SU-DHL-6 (cell line): ENCODE data around the gene ADRA2A.
A peak's percentile ranks its signal among the peaks of the same experiment; 100 is the strongest.

Experiments used
- H2AFZ ChIP-seq: fragments of 200-600 bp; sonication (generic); 2 replicates; pipeline ENCODE4 v1.6.1; 2014; ENCODE audit warnings: low read depth, mild to moderate bottlenecking, moderate library complexity, mixed read lengths, antibody characterized with exemption, low read length; ENCODE audit not compliant: severe bottlenecking
- H3F3A ChIP-seq: fragments of 200-600 bp; shearing (Covaris generic); 2 replicates; pipeline ENCODE4 v1.6.0; 2016; ENCODE audit warnings: antibody characterized with exemption, mild to moderate bottlenecking; ENCODE audit not compliant: insufficient read depth
- H3K27ac ChIP-seq: fragments of 200-600 bp; sonication (generic); 2 replicates; pipeline ENCODE4 v1.5.1; 2016; ENCODE audit warnings: low read depth, mild to moderate bottlenecking, low read length, moderate library complexity, mixed read lengths
- H3K27me3 ChIP-seq: fragments of 200-600 bp; sonication (generic), shearing (Covaris generic); 2 replicates; pipeline ENCODE4 v1.6.0; 2014; ENCODE audit warnings: mild to moderate bottlenecking, low read length
- H3K36me3 ChIP-seq: fragments of 200-600 bp; sonication (generic); 2 replicates; pipeline ENCODE4 v1.6.1; 2014; ENCODE audit warnings: mild to moderate bottlenecking, low read length, mixed read lengths
- H3K4me2 ChIP-seq: fragments of 300-600, 200-600 bp; shearing (Covaris generic), sonication (generic); 2 replicates; pipeline ENCODE4 v1.6.0; 2014; ENCODE audit warnings: low read length, low read depth, mild to moderate bottlenecking; ENCODE audit not compliant: poor library complexity, severe bottlenecking
- H3K4me3 ChIP-seq: fragments of 200-600 bp; sonication (generic); 2 replicates; pipeline ENCODE4 v1.5.1; 2014; ENCODE audit warnings: antibody characterized with exemption, low read length, mild to moderate bottlenecking, mixed read lengths; ENCODE audit not compliant: insufficient read depth, poor library complexity, severe bottlenecking
- H3K79me2 ChIP-seq: fragments of 200-600 bp; sonication (generic); 2 replicates; pipeline ENCODE4 v1.6.1; 2014; ENCODE audit warnings: mild to moderate bottlenecking, low read length, moderate library complexity; ENCODE audit not compliant: insufficient read depth
- H3K9ac ChIP-seq: fragments of 200-600 bp; sonication (generic); 2 replicates; pipeline ENCODE4 v1.7.0; 2014; ENCODE audit warnings: mild to moderate bottlenecking, low read length
- H3K9me2 ChIP-seq: fragments of 200-600 bp; sonication (generic); replicated peaks from 2 replicates; pipeline ENCODE4 v1.6.1; 2014; ENCODE audit warnings: low read length; ENCODE audit not compliant: insufficient read depth
- H3K9me3 ChIP-seq: fragments of 200-600 bp; sonication (generic); 2 replicates; pipeline ENCODE4 v1.6.1; 2014; ENCODE audit warnings: low read length, mixed read lengths; ENCODE audit not compliant: insufficient read depth
- H4K20me1 ChIP-seq: fragments of 200-600 bp; sonication (generic); 2 replicates; pipeline ENCODE4 v1.6.1; 2014; ENCODE audit warnings: low read depth, mild to moderate bottlenecking, antibody characterized with exemption, low read length, moderate library complexity, mixed read lengths
- EZH2phosphoT487 ChIP-seq: fragments of 200-600 bp; sonication (generic), shearing (Covaris generic); conservative IDR thresholded peaks from 2 replicates; pipeline ENCODE4 v1.6.1; 2018; ENCODE audit warnings: mild to moderate bottlenecking, antibody characterized with exemption, low read length, moderate library complexity, mixed read lengths
- TF ChIP-seq, protein P1 (sequence below): fragments of 200-600 bp; sonication (generic); IDR thresholded peaks from one replicate; pipeline ENCODE4 v1.5.1; 2017; ENCODE audit warnings: antibody characterized with exemption, mild to moderate bottlenecking, low read length, moderate library complexity; ENCODE audit not compliant: insufficient read depth, poor library complexity, severe bottlenecking

Gene ADRA2A

DNA sequence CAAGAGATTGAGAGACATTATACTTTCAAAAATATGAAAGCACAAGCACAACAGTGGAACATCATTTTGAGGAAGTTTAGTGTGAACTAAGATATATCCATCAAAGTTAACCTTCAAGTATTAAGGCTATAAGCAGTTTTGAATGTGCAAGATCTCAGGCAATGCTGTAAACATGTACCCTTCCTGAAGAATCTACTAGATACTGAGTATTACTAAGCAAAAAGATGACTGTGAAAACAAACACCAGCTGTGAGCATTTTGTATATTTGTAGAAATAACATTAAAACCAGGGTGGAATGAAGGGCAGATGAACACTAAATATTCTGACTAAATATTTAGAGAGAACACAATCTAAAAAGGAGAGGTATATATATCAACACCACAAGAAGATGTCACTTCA is 41.3 kb upstream of the ADRA2A start:
- Histone ChIP-seq H3K4me2 (no peak overlapping the region), H4K20me1 (no peaks in the 10 kb centered on the region)

DNA sequence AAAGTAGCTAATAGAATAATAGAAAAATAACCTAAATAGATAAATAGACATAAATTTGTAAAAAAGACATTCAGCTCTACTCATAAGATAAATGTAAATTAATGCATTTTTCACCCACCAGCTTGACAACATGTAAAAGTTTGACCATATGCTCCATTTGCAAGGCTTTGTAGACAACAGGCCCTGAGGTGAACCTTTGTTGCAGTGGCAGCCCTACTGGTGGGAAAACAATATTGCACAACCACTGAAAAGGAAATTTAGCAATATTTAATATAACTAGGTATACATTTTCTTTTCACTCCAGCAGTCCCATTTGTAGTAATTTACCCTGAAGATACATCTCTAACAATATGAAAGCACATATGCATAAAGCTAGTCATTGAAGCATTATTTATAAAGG is 39.0 kb upstream of the ADRA2A start:
- TF ChIP-seq, protein P1, sequence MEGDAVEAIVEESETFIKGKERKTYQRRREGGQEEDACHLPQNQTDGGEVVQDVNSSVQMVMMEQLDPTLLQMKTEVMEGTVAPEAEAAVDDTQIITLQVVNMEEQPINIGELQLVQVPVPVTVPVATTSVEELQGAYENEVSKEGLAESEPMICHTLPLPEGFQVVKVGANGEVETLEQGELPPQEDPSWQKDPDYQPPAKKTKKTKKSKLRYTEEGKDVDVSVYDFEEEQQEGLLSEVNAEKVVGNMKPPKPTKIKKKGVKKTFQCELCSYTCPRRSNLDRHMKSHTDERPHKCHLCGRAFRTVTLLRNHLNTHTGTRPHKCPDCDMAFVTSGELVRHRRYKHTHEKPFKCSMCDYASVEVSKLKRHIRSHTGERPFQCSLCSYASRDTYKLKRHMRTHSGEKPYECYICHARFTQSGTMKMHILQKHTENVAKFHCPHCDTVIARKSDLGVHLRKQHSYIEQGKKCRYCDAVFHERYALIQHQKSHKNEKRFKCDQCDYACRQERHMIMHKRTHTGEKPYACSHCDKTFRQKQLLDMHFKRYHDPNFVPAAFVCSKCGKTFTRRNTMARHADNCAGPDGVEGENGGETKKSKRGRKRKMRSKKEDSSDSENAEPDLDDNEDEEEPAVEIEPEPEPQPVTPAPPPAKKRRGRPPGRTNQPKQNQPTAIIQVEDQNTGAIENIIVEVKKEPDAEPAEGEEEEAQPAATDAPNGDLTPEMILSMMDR, result peak; percentile 18
- TF ChIP-seq EZH2phosphoT487, result no peak
- Histone ChIP-seq H3K9ac (no peak overlapping the region), H3K9me3 (peaks cover 8% of the 10 kb centered on the region; the same call in 1 of the 2 replicates), H3K79me2 (no peaks in the 10 kb centered on the region), H3K27me3 (no peaks in the 10 kb centered on the region), H3K4me2 (no peak overlapping the region), H3K9me2 (no peaks in the 10 kb centered on the region), H3K27ac (no peak overlapping the region), H3K36me3 (no peaks in the 10 kb centered on the region), H3K4me3 (no peak overlapping the region), H4K20me1 (no peaks in the 10 kb centered on the region), H2AFZ (no peak overlapping the region), H3F3A (no peaks in the 10 kb centered on the region)

More for the DNA sequence above, 41.3 kb upstream of the ADRA2A start:
- H3F3A ChIP-seq, result no peaks in the 10 kb centered on the region
- H2AFZ ChIP-seq, result no peak overlapping the region
- no peak overlapping the region for H3K27ac ChIP-seq
- peaks cover 12% of the 10 kb centered on the region for H3K36me3 ChIP-seq
- no peak for TF ChIP-seq EZH2phosphoT487
- TF ChIP-seq, protein P1, result no peak
- H3K4me3 ChIP-seq, result no peak overlapping the region
- H3K27me3 ChIP-seq, result no peaks in the 10 kb centered on the region
- peaks cover 6% of the 10 kb centered on the region; the same call in 1 of the 2 replicates for H3K9me3 ChIP-seq
- no peak overlapping the region for H3K9ac ChIP-seq
- H3K79me2 ChIP-seq, result no peaks in the 10 kb centered on the region
- H3K9me2 ChIP-seq, result no peaks in the 10 kb centered on the region

DNA sequence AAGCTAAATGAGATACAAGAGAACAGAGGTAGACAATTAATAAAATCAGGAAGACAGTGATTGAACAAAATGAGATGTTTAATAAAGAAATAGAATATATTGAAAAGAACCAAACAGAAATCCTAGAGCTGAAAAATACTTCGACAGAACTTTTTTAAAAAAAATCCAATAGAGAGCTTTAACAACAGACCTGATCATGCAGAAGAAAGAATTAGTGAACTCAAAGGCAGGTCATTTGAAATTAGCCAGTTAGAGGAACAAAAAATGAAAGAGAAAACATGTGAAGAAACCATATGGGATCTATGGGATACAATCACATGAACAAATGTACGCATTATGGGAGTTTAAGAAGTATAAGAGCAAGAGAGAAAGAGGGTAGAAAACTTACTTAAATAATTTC is 37.3 kb upstream of the ADRA2A start:
- H4K20me1 ChIP-seq, result no peaks in the 10 kb centered on the region
- no peaks in the 10 kb centered on the region for H3K79me2 ChIP-seq
- H2AFZ ChIP-seq, result no peak overlapping the region
- no peaks in the 10 kb centered on the region for H3K9me2 ChIP-seq
- TF ChIP-seq EZH2phosphoT487, result no peak
- TF ChIP-seq, protein P1, result no peak
- H3K9me3 ChIP-seq, result peaks cover 8% of the 10 kb centered on the region; the same call in 1 of the 2 replicates
- H3K27me3 ChIP-seq, result no peaks in the 10 kb centered on the region
- H3K4me3 ChIP-seq, result no peak overlapping the region
- H3K4me2 ChIP-seq, result no peak overlapping the region
- no peak overlapping the region for H3K27ac ChIP-seq
- H3K9ac ChIP-seq, result no peak overlapping the region
- H3K36me3 ChIP-seq, result no peaks in the 10 kb centered on the region
- H3F3A ChIP-seq, result no peaks in the 10 kb centered on the region

DNA sequence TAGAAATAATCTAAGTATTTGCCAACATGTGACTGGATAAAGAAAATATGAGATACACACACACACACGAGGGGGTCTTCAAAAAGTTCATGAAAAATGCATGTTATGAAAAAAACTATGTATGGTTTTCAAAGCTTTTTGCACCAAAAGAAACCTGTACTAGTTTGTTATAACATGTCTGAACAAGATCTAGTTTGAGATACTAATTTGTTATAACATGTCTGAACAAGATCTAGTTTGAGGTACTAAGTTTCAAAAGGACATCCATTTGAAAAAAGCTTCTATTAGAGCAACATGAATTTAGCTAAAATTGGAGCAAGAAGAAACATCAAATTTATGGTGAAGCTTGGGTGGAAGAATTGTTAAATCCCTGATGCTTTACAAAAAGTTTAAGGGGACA is 19.8 kb upstream of the ADRA2A start:
- Histone ChIP-seq H3F3A (no peaks in the 10 kb centered on the region), H3K4me2 (no peak overlapping the region), H4K20me1 (no peaks in the 10 kb centered on the region), H3K27me3 (no peaks in the 10 kb centered on the region), H2AFZ (no peak overlapping the region), H3K9me3 (no peaks in the 10 kb centered on the region), H3K27ac (no peak overlapping the region), H3K9ac (no peak overlapping the region), H3K4me3 (no peak overlapping the region), H3K79me2 (no peaks in the 10 kb centered on the region), H3K9me2 (no peaks in the 10 kb centered on the region), H3K36me3 (no peaks in the 10 kb centered on the region)
- TF ChIP-seq EZH2phosphoT487, result no peak
- TF ChIP-seq, protein P1, result no peak
